ENCODE results near the gene TBC1D9B.

DNA sequence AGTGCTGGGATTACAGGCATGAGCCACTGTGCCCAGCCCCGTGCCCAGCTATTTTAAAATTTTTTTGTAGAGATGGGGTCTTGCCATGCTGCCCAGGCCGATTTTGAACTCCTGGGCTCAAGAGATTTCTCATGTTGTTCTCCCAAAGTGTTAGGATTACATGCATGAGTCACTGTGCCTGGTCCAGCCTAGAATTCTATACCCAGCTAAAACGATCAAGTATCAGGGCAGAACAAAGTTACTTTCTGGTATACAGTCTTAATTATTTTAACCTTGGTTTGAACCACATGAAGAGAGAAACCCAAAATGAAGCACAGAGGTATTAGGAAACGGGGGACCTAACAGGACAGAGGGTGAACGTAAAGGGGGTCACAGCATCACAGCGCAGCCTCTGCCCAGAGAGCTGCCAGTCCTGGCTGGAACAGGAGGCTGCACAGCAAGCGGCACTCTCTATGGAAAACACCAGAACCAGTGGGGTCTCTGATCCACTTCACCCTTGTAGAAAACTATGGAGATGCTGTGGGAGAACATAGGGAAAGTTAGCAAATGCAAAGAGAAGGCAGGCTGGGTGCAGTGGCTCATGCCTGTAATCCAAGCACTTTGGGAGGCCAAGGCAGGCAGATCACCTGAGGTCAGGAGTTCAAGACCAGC lies 76.8 kb downstream of the TBC1D9B start:
- TF ChIP-seq, protein P1, sequence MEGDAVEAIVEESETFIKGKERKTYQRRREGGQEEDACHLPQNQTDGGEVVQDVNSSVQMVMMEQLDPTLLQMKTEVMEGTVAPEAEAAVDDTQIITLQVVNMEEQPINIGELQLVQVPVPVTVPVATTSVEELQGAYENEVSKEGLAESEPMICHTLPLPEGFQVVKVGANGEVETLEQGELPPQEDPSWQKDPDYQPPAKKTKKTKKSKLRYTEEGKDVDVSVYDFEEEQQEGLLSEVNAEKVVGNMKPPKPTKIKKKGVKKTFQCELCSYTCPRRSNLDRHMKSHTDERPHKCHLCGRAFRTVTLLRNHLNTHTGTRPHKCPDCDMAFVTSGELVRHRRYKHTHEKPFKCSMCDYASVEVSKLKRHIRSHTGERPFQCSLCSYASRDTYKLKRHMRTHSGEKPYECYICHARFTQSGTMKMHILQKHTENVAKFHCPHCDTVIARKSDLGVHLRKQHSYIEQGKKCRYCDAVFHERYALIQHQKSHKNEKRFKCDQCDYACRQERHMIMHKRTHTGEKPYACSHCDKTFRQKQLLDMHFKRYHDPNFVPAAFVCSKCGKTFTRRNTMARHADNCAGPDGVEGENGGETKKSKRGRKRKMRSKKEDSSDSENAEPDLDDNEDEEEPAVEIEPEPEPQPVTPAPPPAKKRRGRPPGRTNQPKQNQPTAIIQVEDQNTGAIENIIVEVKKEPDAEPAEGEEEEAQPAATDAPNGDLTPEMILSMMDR (conservative IDR thresholded peaks at IDR 0.05; ENCODE audit: low read length) = no peak
- TF ChIP-seq EZH2phosphoT487 (IDR thresholded peaks at IDR 0.05; ENCODE audit: borderline replicate concordance) = no peak

All from Loucy (cell line).